Testis (tissue), 3 donors: ENCODE data around the gene ZNF688. TPM values are rescaled to one million over a fixed set of nuclear protein-coding genes. Genes with fewer than 3 reads are reported as not detected.

Source experiments
- DNase-seq: peaks from one replicate; pipeline ENCODE4 v3.0.0-alpha.2; 2019
- H3K27ac ChIP-seq, 2 donors: fragments of 200-600 bp; sonication (generic); one replicate each; pipeline ENCODE4 v1.5.1; 2019
- H3K27me3 ChIP-seq: fragments of 200-600 bp; sonication (generic); one replicate; pipeline ENCODE4 v1.5.1; 2019
- H3K36me3 ChIP-seq: fragments of 200-600 bp; sonication (generic); one replicate; pipeline ENCODE4 v1.5.1; 2017; ENCODE audit warnings: low read depth; ENCODE audit errors: missing control alignments
- H3K4me1 ChIP-seq: fragments of 200-600 bp; sonication (generic); one replicate; pipeline ENCODE4 v1.5.1; 2019
- H3K4me3 ChIP-seq, 2 donors: fragments of 200-600 bp; sonication (generic); one replicate each; pipeline ENCODE4 v1.5.1; 2017 to 2019
- H3K9me3 ChIP-seq: fragments of 200-600 bp; sonication (generic); one replicate; pipeline ENCODE4 v1.5.1; 2017
- POLR2A ChIP-seq: fragments of 450-650 bp; IDR thresholded peaks from one replicate; pipeline ENCODE4 v1.6.1; 2017; ENCODE audit warnings: antibody characterized with exemption, mild to moderate bottlenecking, moderate library complexity
- WGBS, 2 donors: methylation state at CpG; one replicate each; pipeline ENCODE4 v1.1.5; 2018; 5-methylcytosine and 5-hydroxymethylcytosine counted together
- intact Hi-C: fragments of 100-400 bp; cut with DNase I; formaldehyde crosslinking; loops from one replicate; pipeline ENCODE4 v1.15.1; 2023; ENCODE audit warnings: low total_unique reads
- polyA plus RNA-seq: library from polyadenylated mRNA; stranded (reverse); fragments of 350-450 nt; fragmentation: Illumina TruSeq; extraction: RNeasy Lipid Tissue Mini Kit (QIAGEN cat#74804); gene quantifications from one replicate; pipeline ENCODE4 v1.2.3, GENCODE V29; 2014; ENCODE audit warnings: low read depth, low replicate concordance; ENCODE audit not compliant: insufficient read depth
- total RNA-seq, 2 donors: library from RNA; depleted of rRNA; stranded (reverse); fragments of >200 nt; gene quantifications; one replicate each; pipeline ENCODE4 v1.2.3, GENCODE V29; 2016
- TF ChIP-seq, protein P1 (sequence below), 3 experiments: fragments of 450-650 bp in 2 of 3; fragments of 200-600 bp in 1 of 3; sonication (generic) in 1 of 3; IDR thresholded peaks; one replicate each; pipeline ENCODE4 v1.5.1; 2016 to 2019; ENCODE audit warnings: antibody characterized with exemption in 3 of 3, mild to moderate bottlenecking in 2 of 3, moderate library complexity in 1 of 3

ZNF688 gene
- total and polyA plus RNA-seq, 3 donors from 2014 or later = 21.7 to 54.6 (median 38.5) TPM

DNA sequence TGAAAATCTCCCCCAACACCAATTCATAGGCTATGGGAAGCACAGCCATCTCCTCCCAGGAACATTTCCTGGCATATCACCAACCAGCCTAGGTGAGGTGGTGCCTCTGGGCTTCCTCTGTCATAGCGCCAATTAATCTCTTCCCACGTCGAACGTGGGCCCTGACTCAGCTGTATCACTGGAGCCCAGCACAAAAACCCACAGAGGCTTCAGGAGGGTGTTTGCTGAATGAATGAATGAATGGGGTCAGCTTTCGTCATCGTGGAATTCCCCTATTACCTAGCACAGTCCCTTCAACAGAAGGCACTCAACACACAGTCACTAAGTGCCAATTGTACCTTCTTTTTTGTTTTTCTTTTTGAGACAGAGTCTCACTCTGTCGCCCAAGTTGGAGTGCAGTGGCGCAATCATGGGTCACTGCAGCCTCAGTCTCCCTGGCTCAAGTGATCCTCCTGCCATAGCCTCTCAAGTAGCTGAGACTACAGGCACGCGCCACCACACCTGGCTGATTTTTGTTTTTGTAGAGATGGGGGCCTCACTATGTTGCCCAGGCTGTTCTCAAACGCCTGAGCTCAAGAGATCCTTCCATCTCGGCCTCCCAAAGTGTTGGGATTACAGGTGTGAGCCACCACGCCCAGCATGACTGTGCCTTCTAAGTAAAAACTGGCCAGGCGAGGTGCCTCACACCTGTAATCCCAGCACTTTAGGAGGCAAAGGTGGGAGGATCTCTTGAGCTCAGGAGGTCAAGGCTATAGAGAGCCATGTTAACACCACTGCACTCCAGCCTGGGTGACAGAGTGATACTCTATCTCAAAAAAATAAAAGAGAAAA is 4.1 kb downstream of the ZNF688 start:
- no peak for TF ChIP-seq POLR2A
- TF ChIP-seq, protein P1, sequence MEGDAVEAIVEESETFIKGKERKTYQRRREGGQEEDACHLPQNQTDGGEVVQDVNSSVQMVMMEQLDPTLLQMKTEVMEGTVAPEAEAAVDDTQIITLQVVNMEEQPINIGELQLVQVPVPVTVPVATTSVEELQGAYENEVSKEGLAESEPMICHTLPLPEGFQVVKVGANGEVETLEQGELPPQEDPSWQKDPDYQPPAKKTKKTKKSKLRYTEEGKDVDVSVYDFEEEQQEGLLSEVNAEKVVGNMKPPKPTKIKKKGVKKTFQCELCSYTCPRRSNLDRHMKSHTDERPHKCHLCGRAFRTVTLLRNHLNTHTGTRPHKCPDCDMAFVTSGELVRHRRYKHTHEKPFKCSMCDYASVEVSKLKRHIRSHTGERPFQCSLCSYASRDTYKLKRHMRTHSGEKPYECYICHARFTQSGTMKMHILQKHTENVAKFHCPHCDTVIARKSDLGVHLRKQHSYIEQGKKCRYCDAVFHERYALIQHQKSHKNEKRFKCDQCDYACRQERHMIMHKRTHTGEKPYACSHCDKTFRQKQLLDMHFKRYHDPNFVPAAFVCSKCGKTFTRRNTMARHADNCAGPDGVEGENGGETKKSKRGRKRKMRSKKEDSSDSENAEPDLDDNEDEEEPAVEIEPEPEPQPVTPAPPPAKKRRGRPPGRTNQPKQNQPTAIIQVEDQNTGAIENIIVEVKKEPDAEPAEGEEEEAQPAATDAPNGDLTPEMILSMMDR (IDR thresholded peaks at IDR 0.05) = no peak
- Histone ChIP-seq H3K27ac (no peak overlapping the region), H3K4me3 (no peak overlapping the region), H3K36me3 (no peaks in the 10 kb centered on the region), H3K27me3 (no peaks in the 10 kb centered on the region), H3K4me1 (peaks cover 6% of the 10 kb centered on the region), H3K9me3 (no peaks in the 10 kb centered on the region)
- WGBS, 2 donors = 86 to 89% methylated on average over 14 of the region's 14 CpGs
- intact Hi-C loops = no loop called here
- DNase-seq = no peak

DNA sequence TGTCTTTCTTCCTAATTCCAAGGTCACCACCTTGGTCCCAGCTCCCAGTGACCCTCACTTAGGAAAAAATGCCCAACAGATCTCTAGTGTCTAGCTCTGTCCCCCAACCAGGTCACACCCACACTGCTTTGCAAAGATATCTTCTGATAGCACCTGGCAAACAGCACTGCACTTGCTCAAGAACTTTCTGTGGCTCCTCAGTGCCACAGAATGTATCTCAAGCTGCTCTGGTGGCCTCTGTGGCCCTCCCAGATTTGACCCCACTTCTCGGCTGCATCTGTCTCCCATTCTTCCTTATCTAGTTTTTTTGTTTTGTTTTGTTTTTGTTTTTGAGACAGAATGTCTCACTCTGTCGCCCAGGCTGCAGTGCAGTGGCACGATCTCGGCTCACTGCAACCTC is 5.0 kb downstream of the ZNF688 start:
- Histone ChIP-seq H3K4me1 (peaks cover 4% of the 10 kb centered on the region), H3K27ac (no peak overlapping the region), H3K36me3 (no peaks in the 10 kb centered on the region), H3K9me3 (no peaks in the 10 kb centered on the region), H3K4me3 (no peak overlapping the region), H3K27me3 (no peaks in the 10 kb centered on the region)
- no peak for TF ChIP-seq POLR2A
- TF ChIP-seq, protein P1 (IDR thresholded peaks at IDR 0.05) = no peak
- 91% methylated on average over 4 of the region's 4 CpGs for WGBS, 2 donors
- intact Hi-C loops = no loop called here
- DNase-seq = no peak

DNA sequence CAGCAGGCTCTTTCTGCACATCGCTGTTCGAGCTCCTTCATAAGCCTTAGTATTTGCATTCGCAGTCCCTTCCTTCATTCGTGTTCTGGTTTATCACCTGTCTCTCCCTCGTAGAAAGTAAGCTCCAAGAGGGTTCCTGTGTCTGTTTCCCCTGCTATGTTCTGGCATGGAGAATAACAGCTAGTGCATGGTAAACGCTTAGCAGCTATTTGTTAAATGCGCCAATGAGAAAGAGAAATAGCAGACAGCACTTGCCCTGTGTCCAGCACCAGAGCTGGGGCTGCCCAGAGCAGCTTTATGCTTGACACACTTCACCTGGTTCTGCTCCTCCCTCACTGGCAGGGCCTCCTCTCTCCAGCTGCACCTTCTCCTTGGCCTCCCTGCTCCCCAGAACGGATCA is 5.5 kb downstream of the ZNF688 start:
- Histone ChIP-seq H3K27ac (no peak overlapping the region), H3K4me1 (peaks cover 8% of the 10 kb centered on the region), H3K9me3 (no peaks in the 10 kb centered on the region), H3K36me3 (no peaks in the 10 kb centered on the region), H3K4me3 (no peak overlapping the region), H3K27me3 (no peaks in the 10 kb centered on the region)
- WGBS, 2 donors = 61 to 64% methylated on average over 8 of the region's 8 CpGs
- no peak for TF ChIP-seq POLR2A
- TF ChIP-seq, protein P1 (IDR thresholded peaks at IDR 0.05) = no peak
- no peak for DNase-seq
- intact Hi-C loops = no loop called here

DNA sequence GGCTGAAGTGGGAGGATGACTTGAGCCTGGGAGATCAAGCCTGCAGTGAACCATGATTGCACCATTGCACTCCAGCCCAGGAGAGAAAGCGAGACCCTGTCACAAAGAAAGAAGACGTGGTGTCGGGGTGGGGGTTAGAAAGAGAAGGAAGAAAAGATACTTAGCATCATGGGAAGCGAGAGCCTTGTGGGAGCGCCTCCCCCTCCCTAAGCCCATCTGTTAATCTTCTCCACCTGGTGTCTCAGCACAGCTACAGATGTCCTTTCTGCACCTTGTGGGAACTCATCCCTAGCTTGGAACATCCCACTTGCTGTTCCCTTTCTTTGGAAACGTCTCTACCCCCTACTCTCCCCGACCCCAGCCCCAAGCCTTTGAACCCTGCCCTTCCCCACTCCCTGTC is 6.0 kb downstream of the ZNF688 start:
- Histone ChIP-seq H3K4me1 (peaks cover 7% of the 10 kb centered on the region), H3K27ac (no peak overlapping the region), H3K9me3 (no peaks in the 10 kb centered on the region), H3K27me3 (no peaks in the 10 kb centered on the region), H3K36me3 (no peaks in the 10 kb centered on the region), H3K4me3 (no peak overlapping the region)
- 54 to 69% methylated on average over 7 of the region's 7 CpGs for WGBS, 2 donors
- TF ChIP-seq, protein P1 (IDR thresholded peaks at IDR 0.05) = no peak
- no peak for TF ChIP-seq POLR2A
- intact Hi-C loops = no loop called here
- no peak for DNase-seq

DNA sequence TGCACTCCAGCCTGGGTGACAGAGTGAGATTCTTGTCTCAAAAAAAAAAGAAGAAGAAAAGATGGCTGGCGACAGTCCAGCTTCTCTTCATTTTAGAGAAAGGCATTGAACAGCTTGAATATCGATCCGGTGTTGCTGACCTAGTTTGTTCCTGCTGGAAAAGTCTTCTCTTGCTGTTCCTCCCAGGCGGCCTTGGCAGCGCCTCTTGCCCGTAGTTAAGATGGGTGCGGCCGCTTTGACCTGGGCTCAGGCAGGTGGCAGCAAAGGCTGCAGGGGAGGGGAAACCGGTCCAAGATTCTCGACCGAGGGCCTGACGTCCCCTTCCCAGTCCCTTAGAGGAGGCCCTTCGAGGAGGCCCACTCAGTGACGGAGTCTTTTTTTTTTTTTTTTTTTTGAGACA is 9.5 kb downstream of the ZNF688 start:
- no peaks in the 10 kb centered on the region for H3K9me3 ChIP-seq
- DNase-seq = peak; percentile 22
- no peaks in the 10 kb centered on the region for H3K36me3 ChIP-seq
- H3K27me3 ChIP-seq = no peaks in the 10 kb centered on the region
- intact Hi-C loops = no loop called here
- peak overlapping the region; percentile 48 to 62 for H3K4me3 ChIP-seq
- peaks cover 12% of the 10 kb centered on the region for H3K4me1 ChIP-seq
- no peak overlapping the region for H3K27ac ChIP-seq
- TF ChIP-seq POLR2A = no peak
- TF ChIP-seq, protein P1 (IDR thresholded peaks at IDR 0.05) = no peak
- WGBS, 2 donors = 61 to 66% methylated on average over 14 of the region's 14 CpGs
